Gastroesophageal sphincter (tissue), 3 donors: ENCODE results near the gene MTRF1.

Source experiments
- EP300 ChIP-seq: sonication (generic); formaldehyde crosslinking; IDR thresholded peaks from one replicate; pipeline ENCODE4 v1.6.1; 2017; ENCODE audit warnings: antibody characterized with exemption, mild to moderate bottlenecking
- POLR2A ChIP-seq, 2 donors: fragments of 450-650 bp; IDR thresholded peaks; one replicate each; pipeline ENCODE4 v1.6.1; 2017; ENCODE audit warnings: antibody characterized with exemption in 2 of 2, mild to moderate bottlenecking in 2 of 2, moderate library complexity in 1 of 2
- POLR2AphosphoS5 ChIP-seq: sonication (generic); formaldehyde crosslinking; IDR thresholded peaks from one replicate; pipeline ENCODE4 v1.6.1; 2017; ENCODE audit warnings: antibody characterized with exemption
- TF ChIP-seq, protein P1 (sequence below), 4 experiments: fragments of 200-600 bp in 2 of 4; fragments of 450-650 bp in 2 of 4; sonication (generic) in 1 of 4; IDR thresholded peaks; one replicate each; pipeline ENCODE4 v1.5.1; 2017 to 2019; ENCODE audit warnings: antibody characterized with exemption in 4 of 4, mild to moderate bottlenecking in 2 of 4, moderate library complexity in 2 of 4

GRCh38 chr13:41263261-41263971 lies at the start of gene MTRF1:
- TF ChIP-seq, protein P1, sequence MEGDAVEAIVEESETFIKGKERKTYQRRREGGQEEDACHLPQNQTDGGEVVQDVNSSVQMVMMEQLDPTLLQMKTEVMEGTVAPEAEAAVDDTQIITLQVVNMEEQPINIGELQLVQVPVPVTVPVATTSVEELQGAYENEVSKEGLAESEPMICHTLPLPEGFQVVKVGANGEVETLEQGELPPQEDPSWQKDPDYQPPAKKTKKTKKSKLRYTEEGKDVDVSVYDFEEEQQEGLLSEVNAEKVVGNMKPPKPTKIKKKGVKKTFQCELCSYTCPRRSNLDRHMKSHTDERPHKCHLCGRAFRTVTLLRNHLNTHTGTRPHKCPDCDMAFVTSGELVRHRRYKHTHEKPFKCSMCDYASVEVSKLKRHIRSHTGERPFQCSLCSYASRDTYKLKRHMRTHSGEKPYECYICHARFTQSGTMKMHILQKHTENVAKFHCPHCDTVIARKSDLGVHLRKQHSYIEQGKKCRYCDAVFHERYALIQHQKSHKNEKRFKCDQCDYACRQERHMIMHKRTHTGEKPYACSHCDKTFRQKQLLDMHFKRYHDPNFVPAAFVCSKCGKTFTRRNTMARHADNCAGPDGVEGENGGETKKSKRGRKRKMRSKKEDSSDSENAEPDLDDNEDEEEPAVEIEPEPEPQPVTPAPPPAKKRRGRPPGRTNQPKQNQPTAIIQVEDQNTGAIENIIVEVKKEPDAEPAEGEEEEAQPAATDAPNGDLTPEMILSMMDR (IDR thresholded peaks at IDR 0.05), result no peak
- TF ChIP-seq POLR2AphosphoS5 (peak; percentile 24), POLR2A (IDR thresholded peaks at IDR 0.05) (peak in 1 of 2 donors; percentile 18), EP300 (no peak)
